Kidney (tissue), 14 donors: ENCODE results near the gene SMIM33. TPM values are rescaled to one million over a fixed set of nuclear protein-coding genes. Genes with fewer than 3 reads are reported as not detected.

Source experiments
- DNase-seq, 5 donors: peaks; one replicate each; pipeline ENCODE4 v3.0.0-alpha.2; 2013 to 2020
- FAIRE-seq: peaks from 2 replicates; lab custom pipeline; 2012; peaks lifted over from hg19 to GRCh38; lab: Jason Lieb, UNC
- H3K27ac ChIP-seq, 2 donors: one replicate each; pipeline ENCODE4 v1.7.0; 2013; ENCODE audit warnings: low read depth in 2 of 2, low read length in 2 of 2, inconsistent platforms in 1 of 2
- H3K27me3 ChIP-seq: one replicate; pipeline ENCODE4 v1.7.1; 2013; ENCODE audit warnings: low read length, inconsistent platforms; ENCODE audit not compliant: control insufficient read depth, insufficient read depth
- H3K36me3 ChIP-seq, 3 donors: one replicate each; pipeline versions ENCODE4 v1.7.0 to v1.7.1; 2013; ENCODE audit warnings: low read length in 3 of 3, control low read depth in 1 of 3, inconsistent platforms in 1 of 3; ENCODE audit not compliant: insufficient read depth in 3 of 3, control insufficient read depth in 2 of 3
- H3K4me1 ChIP-seq, 3 donors: one replicate each; pipeline versions ENCODE4 v1.7.0 to v1.7.1; 2013; ENCODE audit warnings: low read length in 3 of 3, inconsistent platforms in 1 of 3, low read depth in 1 of 3; ENCODE audit not compliant: control insufficient read depth in 2 of 3, insufficient read depth in 2 of 3
- H3K4me3 ChIP-seq, 3 donors: one replicate each; pipeline versions ENCODE4 v1.7.0 to v1.8.1; 2013; ENCODE audit warnings: low read length in 3 of 3, control low read depth in 1 of 3, inconsistent platforms in 1 of 3
- H3K9ac ChIP-seq, 3 donors: one replicate each; pipeline versions ENCODE4 v1.7.0 to v1.7.1; 2013; ENCODE audit warnings: low read length in 3 of 3, control low read depth in 1 of 3, inconsistent platforms in 1 of 3
- H3K9me3 ChIP-seq, 3 donors: one replicate each; pipeline versions ENCODE4 v1.7.0 to v1.7.1; 2013; ENCODE audit warnings: low read length in 3 of 3, control low read depth in 1 of 3, inconsistent platforms in 1 of 3; ENCODE audit not compliant: control insufficient read depth in 2 of 3, insufficient read depth in 1 of 3
- intact Hi-C: fragments of 100-400 bp; cut with DNase I; formaldehyde crosslinking; loops from one replicate; pipeline ENCODE4 v1.11.1; 2022
- polyA plus RNA-seq: library from polyadenylated mRNA; stranded (reverse); fragments of 350-450 nt; fragmentation: Illumina TruSeq; extraction: RNeasy Lipid Tissue Mini Kit (QIAGEN cat#74804); gene quantifications from one replicate; pipeline ENCODE4 v1.2.3, GENCODE V29; 2014; ENCODE audit warnings: low read depth, low replicate concordance; ENCODE audit not compliant: insufficient read depth
- total RNA-seq: library from RNA; stranded (reverse); fragmentation: NEBNext Ultra II Directional; extraction: Animal tissue kit (Norgen Biotek cat#: 25700); gene quantifications from one replicate; pipeline ENCODE4 v1.2.1, GENCODE V29; 2021
- TF ChIP-seq, protein P1 (sequence below): IDR thresholded peaks from 3 replicates; pipeline ENCODE4 v1.5.1; 2012; ENCODE audit warnings: mild to moderate bottlenecking, moderate library complexity, borderline replicate concordance; ENCODE audit not compliant: insufficient read depth; ENCODE audit errors: extremely low read depth
- donor health status: control.
- donor health status: control.
- donor health status: control.
- donor health status: control.
- donor health status: control.
- donor health status: DM: yes; HTN: yes; CAD: no.
- donor health status: Normal renal cell carcinoma (clear cell type).

Gene SMIM33
- total and polyA plus RNA-seq, 2 donors from 2014 or later: 0.13 TPM; not detected in 1

DNA sequence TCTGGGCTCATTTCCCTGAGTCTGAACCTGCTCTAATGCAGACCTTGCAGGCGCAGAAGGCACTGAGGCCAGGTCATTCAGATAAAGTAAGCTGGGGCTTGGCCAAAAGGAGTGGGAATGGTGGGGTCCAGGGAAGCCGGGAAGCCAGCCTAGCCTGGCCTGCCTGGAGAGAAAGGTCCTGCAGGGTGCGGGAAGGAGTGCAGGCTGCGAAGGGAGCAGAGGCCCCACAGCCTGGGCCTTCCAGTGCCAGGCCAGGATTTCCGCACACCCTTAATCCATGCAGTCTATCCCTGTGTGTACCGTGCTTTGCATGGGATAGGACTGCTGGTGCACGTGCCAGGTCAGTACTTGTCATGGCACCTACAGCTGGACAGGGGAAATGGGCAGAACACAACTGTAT is 15.4 kb downstream of the SMIM33 start:
- Histone ChIP-seq H3K27ac (no peak overlapping the region), H3K9me3 (no peaks in the 10 kb centered on the region), H3K4me3 (no peak overlapping the region), H3K4me1 (peaks cover 0 to 3% (median 0%) of the 10 kb centered on the region in 3 donors), H3K36me3 (no peaks in the 10 kb centered on the region), H3K9ac (no peak overlapping the region), H3K27me3 (no peaks in the 10 kb centered on the region)
- FAIRE-seq: no peak
- TF ChIP-seq, protein P1, sequence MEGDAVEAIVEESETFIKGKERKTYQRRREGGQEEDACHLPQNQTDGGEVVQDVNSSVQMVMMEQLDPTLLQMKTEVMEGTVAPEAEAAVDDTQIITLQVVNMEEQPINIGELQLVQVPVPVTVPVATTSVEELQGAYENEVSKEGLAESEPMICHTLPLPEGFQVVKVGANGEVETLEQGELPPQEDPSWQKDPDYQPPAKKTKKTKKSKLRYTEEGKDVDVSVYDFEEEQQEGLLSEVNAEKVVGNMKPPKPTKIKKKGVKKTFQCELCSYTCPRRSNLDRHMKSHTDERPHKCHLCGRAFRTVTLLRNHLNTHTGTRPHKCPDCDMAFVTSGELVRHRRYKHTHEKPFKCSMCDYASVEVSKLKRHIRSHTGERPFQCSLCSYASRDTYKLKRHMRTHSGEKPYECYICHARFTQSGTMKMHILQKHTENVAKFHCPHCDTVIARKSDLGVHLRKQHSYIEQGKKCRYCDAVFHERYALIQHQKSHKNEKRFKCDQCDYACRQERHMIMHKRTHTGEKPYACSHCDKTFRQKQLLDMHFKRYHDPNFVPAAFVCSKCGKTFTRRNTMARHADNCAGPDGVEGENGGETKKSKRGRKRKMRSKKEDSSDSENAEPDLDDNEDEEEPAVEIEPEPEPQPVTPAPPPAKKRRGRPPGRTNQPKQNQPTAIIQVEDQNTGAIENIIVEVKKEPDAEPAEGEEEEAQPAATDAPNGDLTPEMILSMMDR: no peak
- DNase-seq: no peak
- intact Hi-C loops: no loop called here

DNA sequence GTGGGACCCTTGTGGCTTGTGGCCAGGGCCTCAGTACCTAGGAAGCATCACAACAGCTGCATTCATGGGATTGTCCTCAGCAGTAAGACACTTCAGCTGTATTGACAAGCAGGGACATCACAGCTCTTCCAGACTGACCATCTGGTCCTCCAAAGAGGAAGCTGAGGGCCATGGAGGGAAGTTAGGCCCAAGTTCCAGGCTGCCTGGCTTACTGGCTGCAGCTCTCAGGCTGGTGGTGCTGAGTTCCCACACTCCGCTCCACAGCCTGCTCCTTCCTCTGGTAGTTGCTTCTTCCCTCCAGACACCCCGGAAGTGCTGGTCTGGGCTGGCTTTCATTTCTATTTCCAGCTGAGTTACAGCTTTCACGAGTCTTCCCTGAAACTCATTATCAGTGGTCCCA is 17.5 kb downstream of the SMIM33 start:
- intact Hi-C loops: no loop called here

DNA sequence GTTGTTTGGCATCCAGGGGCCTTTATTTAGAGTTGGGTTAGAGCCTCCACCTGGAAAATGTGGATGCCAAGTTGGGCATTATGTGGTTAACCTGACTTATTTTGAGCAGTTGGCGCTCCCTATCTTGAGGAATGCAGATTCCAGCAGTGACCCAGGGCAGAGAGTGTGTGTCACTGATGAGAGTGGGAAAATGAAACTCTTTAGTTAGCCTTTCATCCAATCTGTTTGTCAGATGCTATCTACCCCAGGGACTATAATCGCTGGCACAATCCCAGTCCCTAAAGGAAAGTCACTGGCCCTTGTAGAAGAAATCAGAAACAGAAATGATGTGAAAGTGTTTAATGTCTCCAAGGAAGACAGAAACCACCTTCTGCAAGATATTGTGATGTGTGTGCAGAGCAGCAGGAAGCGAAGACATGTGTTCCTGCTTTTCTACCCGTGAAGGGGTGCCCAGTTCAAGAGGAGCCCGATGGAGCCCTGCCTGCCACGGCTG is 21.9 kb downstream of the SMIM33 start:
- peaks cover 0 to 4% (median 3%) of the 10 kb centered on the region in 3 donors for H3K4me1 ChIP-seq
- H3K9me3 ChIP-seq: no peaks in the 10 kb centered on the region
- FAIRE-seq (no peak), DNase-seq (no peak)
- TF ChIP-seq, protein P1: no peak
- H3K36me3 ChIP-seq: no peaks in the 10 kb centered on the region
- peak overlapping the region in 1 of 2 donors; percentile 17 for H3K27ac ChIP-seq
- H3K9ac ChIP-seq: peak overlapping the region in 1 of 3 donors; percentile 24
- no peaks in the 10 kb centered on the region for H3K27me3 ChIP-seq
- no peak overlapping the region for H3K4me3 ChIP-seq
- intact Hi-C loops: no loop called here

More for the DNA sequence above, 17.5 kb downstream of the SMIM33 start:
- Histone ChIP-seq H3K36me3 (no peaks in the 10 kb centered on the region), H3K27ac (no peak overlapping the region), H3K4me3 (no peak overlapping the region), H3K27me3 (no peaks in the 10 kb centered on the region), H3K9ac (no peak overlapping the region), H3K4me1 (peaks cover 0 to 3% (median 3%) of the 10 kb centered on the region in 3 donors), H3K9me3 (no peaks in the 10 kb centered on the region)
- DNase-seq (no peak), FAIRE-seq (no peak)
- TF ChIP-seq, protein P1: no peak

DNA sequence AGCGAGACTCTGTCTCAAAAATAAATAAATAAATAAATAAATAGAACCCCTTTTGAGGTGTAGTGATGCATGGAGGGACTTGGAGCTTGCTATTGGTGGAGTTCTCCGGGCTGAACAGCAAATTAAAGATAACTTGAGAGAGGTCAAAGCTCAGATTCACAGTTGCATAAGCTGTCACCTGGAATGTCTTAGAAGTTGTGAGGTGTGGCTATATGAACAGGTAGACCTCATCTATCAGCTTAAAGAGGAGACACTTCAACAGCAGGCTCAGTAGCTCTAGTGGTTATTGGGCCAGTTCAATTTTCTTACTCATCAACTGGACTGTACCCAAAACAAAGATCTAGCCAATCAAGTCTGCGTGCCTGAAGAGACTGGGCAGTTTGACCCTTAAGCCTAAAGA is 23.5 kb downstream of the SMIM33 start:
- DNase-seq (no peak), FAIRE-seq (no peak)
- Histone ChIP-seq H3K9me3 (no peaks in the 10 kb centered on the region), H3K27me3 (no peaks in the 10 kb centered on the region), H3K36me3 (no peaks in the 10 kb centered on the region), H3K9ac (no peak overlapping the region), H3K27ac (no peak overlapping the region), H3K4me3 (no peak overlapping the region), H3K4me1 (peaks cover 0 to 4% (median 3%) of the 10 kb centered on the region in 3 donors)
- TF ChIP-seq, protein P1: no peak
- intact Hi-C loops: no loop called here
